HCT116 (cell line): ENCODE data around the gene RSRC1. TPM values are rescaled to one million over a fixed set of nuclear protein-coding genes. Genes with fewer than 3 reads are reported as not detected.
"Not testable (repeated sequence)": the region's sequence is repeated elsewhere in the genome, so short reads cannot be mapped to it uniquely, and the experiment has no call there.

Source experiments
- ATAC-seq: fragments of 200-7000 bp; cut with Tn5 transposase; 2 replicates; pipeline ENCODE4 v1.9.1; 2020; ENCODE audit warnings: mild to moderate bottlenecking, moderate library complexity
- BruUV-seq: library from RNA; stranded (reverse); fragments of 400-500 nt; replicated peaks from 2 replicates; lab custom pipeline; 2021; lab: Mats Ljungman, UMichigan
- CTCF ChIA-PET: fragments of 300-600 bp; sonication (Branson Sonifier 250); formaldehyde crosslinking; loops from one replicate; lab custom pipeline; 2021; ENCODE audit warnings: antibody characterized with exemption; lab: Charles Lee
- POLR2A ChIA-PET: fragments of 300-600, 350-600 bp; sonication (Branson Sonifier 250); formaldehyde crosslinking; loops from one replicate; lab custom pipeline; 2021; ENCODE audit warnings: antibody characterized with exemption; lab: Charles Lee
- RAD21 ChIA-PET, 2 experiments: fragments of 300-600 bp; sonication (Branson Sonifier 250); formaldehyde crosslinking; loops; one replicate each; lab custom pipeline; 2023; ENCODE audit warnings: low total read pairs in 2 of 2; ENCODE audit not compliant: uncharacterized antibody in 2 of 2, unreplicated experiment in 2 of 2, low non-redundant PET in 1 of 2; lab: Charles Lee
- DNase-seq: peaks from one replicate; pipeline ENCODE4 v3.0.0-alpha.2; 2010; ENCODE audit warnings: low read depth, low spot score
- H2AFZ ChIP-seq: fragments of 200-600 bp; shearing (Covaris generic), sonication (generic); 2 replicates; pipeline ENCODE4 v1.6.1; 2017; ENCODE audit warnings: low read depth, mixed run types, mixed read lengths, antibody characterized with exemption, low read length; ENCODE audit not compliant: poor library complexity, severe bottlenecking
- H3K27ac ChIP-seq: 2 replicates; pipeline ENCODE4 v1.5.1; 2012; ENCODE audit warnings: low read depth, low read length
- H3K27me3 ChIP-seq: fragments of 200-600 bp; sonication (generic); 2 replicates; pipeline ENCODE4 v1.6.1; 2016; ENCODE audit warnings: mixed run types, low read length, mixed read lengths; ENCODE audit not compliant: insufficient read depth
- H3K36me3 ChIP-seq, 2 experiments: fragments of 200-500 bp in 1 of 2; fragments of 200-600 bp in 1 of 2; sonication (Bioruptor generic) in 1 of 2; sonication (generic) in 1 of 2; 2 replicates each; pipeline versions ENCODE4 v1.5.1 to v1.6.1; 2014 to 2016; ENCODE audit warnings: low read length in 2 of 2, inconsistent platforms in 1 of 2, mixed read lengths in 1 of 2, mixed run types in 1 of 2; ENCODE audit not compliant: insufficient read depth in 2 of 2, control insufficient read depth in 1 of 2
- H3K4me1 ChIP-seq, 2 experiments: fragments of 200-600 bp in 1 of 2; sonication (generic) in 1 of 2; 2 replicates each; pipeline versions ENCODE4 v1.5.1 to v1.6.1; 2012 to 2017; ENCODE audit warnings: low read length in 2 of 2, inconsistent platforms in 1 of 2, mild to moderate bottlenecking in 1 of 2, mixed read lengths in 1 of 2, mixed run types in 1 of 2, moderate library complexity in 1 of 2; ENCODE audit not compliant: insufficient read depth in 2 of 2, control insufficient read depth in 1 of 2
- H3K4me2 ChIP-seq: fragments of 200-600 bp; sonication (generic); 2 replicates; pipeline ENCODE4 v1.6.1; 2017; ENCODE audit warnings: mixed run types, low read length, mixed read lengths
- H3K4me3 ChIP-seq, 2 experiments: fragments of 200-600 bp in 1 of 2; sonication (generic) in 1 of 2; replicated peaks in 1 of 2; 2 replicates each; pipeline ENCODE4 v1.5.1; 2011 to 2016; ENCODE audit warnings: low read length in 2 of 2, control low read depth in 1 of 2, low read depth in 1 of 2, mild to moderate bottlenecking in 1 of 2, mixed read lengths in 1 of 2, mixed run types in 1 of 2
- H3K79me2 ChIP-seq: fragments of 200-600 bp; sonication (generic); 2 replicates; pipeline ENCODE4 v1.6.1; 2017; ENCODE audit warnings: mild to moderate bottlenecking, mixed run types, low read length, moderate library complexity, mixed read lengths; ENCODE audit not compliant: insufficient read depth
- H3K9ac ChIP-seq: fragments of 200-600 bp; sonication (generic); 2 replicates; pipeline ENCODE4 v1.6.1; 2016; ENCODE audit warnings: low read length, mixed read lengths
- H3K9me2 ChIP-seq: fragments of 200-600 bp; sonication (generic), shearing (Covaris generic); 2 replicates; pipeline ENCODE4 v1.6.1; 2017; ENCODE audit warnings: mixed run types, mild to moderate bottlenecking, moderate library complexity; ENCODE audit not compliant: insufficient read depth
- H3K9me3 ChIP-seq, 2 experiments: fragments of 200-500 bp in 1 of 2; fragments of 200-600 bp in 1 of 2; sonication (Bioruptor generic) in 1 of 2; sonication (generic) in 1 of 2; 2 replicates each; pipeline ENCODE4 v1.6.1; 2014 to 2017; ENCODE audit warnings: low read length in 2 of 2, mixed read lengths in 2 of 2, inconsistent platforms in 1 of 2, low read depth in 1 of 2, mild to moderate bottlenecking in 1 of 2, mixed run types in 1 of 2, moderate library complexity in 1 of 2; ENCODE audit not compliant: control insufficient read depth in 1 of 2, insufficient read depth in 1 of 2
- H4K20me1 ChIP-seq: fragments of 200-600 bp; sonication (generic), shearing (Covaris generic); 2 replicates; pipeline ENCODE4 v1.6.1; 2017; ENCODE audit warnings: mixed run types, mild to moderate bottlenecking, moderate library complexity; ENCODE audit not compliant: insufficient read depth
- CBX3 ChIP-seq: IDR thresholded peaks from 2 replicates; pipeline ENCODE4 v1.6.1; 2012; ENCODE audit warnings: low read depth
- ELF1 ChIP-seq: IDR thresholded peaks from 2 replicates; pipeline ENCODE4 v1.6.1; 2012; ENCODE audit warnings: low read depth, borderline replicate concordance
- JUND ChIP-seq: IDR thresholded peaks from 2 replicates; pipeline ENCODE4 v1.6.1; 2012
- POLR2AphosphoS5 ChIP-seq: IDR thresholded peaks from 2 replicates; pipeline ENCODE4 v1.6.1; 2011; ENCODE audit warnings: mild to moderate bottlenecking, low read depth, low read length, moderate library complexity
- RAD21 ChIP-seq: IDR thresholded peaks from 2 replicates; pipeline ENCODE4 v1.6.1; 2012; ENCODE audit warnings: low read depth, mild to moderate bottlenecking
- SIN3A ChIP-seq: IDR thresholded peaks from 2 replicates; pipeline ENCODE4 v1.6.1; 2012; ENCODE audit warnings: low read depth
- intact Hi-C: fragments of 100-400 bp; cut with micrococcal nuclease; formaldehyde crosslinking; loops from 2 replicates; pipeline ENCODE4 v1.10.0; 2022
- total RNA-seq: library from RNA; stranded (reverse); gene quantifications from one replicate; pipeline ENCODE4 v1.2.1, GENCODE V29; 2021; ENCODE audit not compliant: unreplicated experiment

Gene RSRC1
- total RNA-seq, 1 experiment from 2014 or later = 37.1 TPM

GRCh38 chr3:158111861-158112260 lies 2.0 kb downstream of the RSRC1 start:
- ChIA-PET CTCF (no interaction called here), POLR2A (no interaction called here), RAD21 (no interaction called here)
- intact Hi-C loops = no loop called here
- Histone ChIP-seq H3K27ac (no peak overlapping the region), H3K27me3 (no peaks in the 10 kb centered on the region), H3K9ac (no peak overlapping the region), H3K4me3 (no peak overlapping the region), H3K79me2 (peaks cover 63% of the 10 kb centered on the region), H3K4me1 (peaks cover 0 to 20% of the 10 kb centered on the region in 2 experiments; a peak in 2 of 4 replicates), H4K20me1 (no peaks in the 10 kb centered on the region), H3K9me3 (no peaks in the 10 kb centered on the region), H3K9me2 (no peaks in the 10 kb centered on the region), H3K4me2 (peak overlapping the region; percentile 91; the same call in 1 of the 2 replicates), H2AFZ (no peak overlapping the region), H3K36me3 (no peaks in the 10 kb centered on the region)
- BruUV-seq = no TSS peak
- DNase-seq (no peak), ATAC-seq (no peak)
- TF ChIP-seq JUND (no peak), POLR2AphosphoS5 (no peak), SIN3A (no peak), CBX3 (no peak), ELF1 (no peak), RAD21 (no peak)

DNA sequence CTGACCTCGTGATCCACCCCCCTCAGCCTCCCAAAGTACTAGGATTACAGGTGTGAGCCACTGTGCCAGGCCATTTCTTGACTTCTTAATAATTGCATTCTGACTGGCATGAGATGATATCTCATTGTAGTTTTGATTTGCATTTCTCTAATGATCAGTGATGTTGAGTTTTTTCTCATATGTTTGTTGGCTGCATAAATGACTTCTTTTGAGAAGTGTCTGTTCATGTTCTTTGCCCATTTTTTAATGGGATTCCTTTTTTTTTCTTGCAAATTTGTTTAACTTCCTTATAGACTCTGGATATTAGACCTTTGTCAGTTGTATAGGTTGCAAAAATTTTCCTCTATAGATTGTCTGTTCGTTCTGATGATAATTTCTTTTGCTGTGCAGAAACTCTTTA lies 3.7 kb downstream of the RSRC1 start:
- RAD21 ChIA-PET, H3K9me2 ChIP-seq, H3K9ac ChIP-seq, CTCF ChIA-PET, BruUV-seq, H2AFZ ChIP-seq, H3K36me3 ChIP-seq, H4K20me1 ChIP-seq, H3K27me3 ChIP-seq, intact Hi-C loops, H3K9me3 ChIP-seq, H3K4me3 ChIP-seq, POLR2A ChIA-PET, ATAC-seq, DNase-seq, H3K27ac ChIP-seq, H3K4me2 ChIP-seq: not testable (repeated sequence)
- Histone ChIP-seq H3K79me2 (peaks cover 80% of the 10 kb centered on the region), H3K4me1 (peaks cover 0 to 20% of the 10 kb centered on the region in 2 experiments; a peak in 2 of 4 replicates)
